Endothelial cell of hepatic sinusoid (primary cell): ENCODE measurements around the gene TRMO.

Experiments used
- in situ Hi-C: cut with HindIII; loops from 2 replicates; pipeline ENCODE4 v1.10.0; 2017; ENCODE audit warnings: low sequenced_read_pairs

The TRMO gene

GRCh38 chr9:97906236-97906831 lies 16.0 kb downstream of the TRMO start:
- in situ Hi-C loops, result no loop called here

DNA sequence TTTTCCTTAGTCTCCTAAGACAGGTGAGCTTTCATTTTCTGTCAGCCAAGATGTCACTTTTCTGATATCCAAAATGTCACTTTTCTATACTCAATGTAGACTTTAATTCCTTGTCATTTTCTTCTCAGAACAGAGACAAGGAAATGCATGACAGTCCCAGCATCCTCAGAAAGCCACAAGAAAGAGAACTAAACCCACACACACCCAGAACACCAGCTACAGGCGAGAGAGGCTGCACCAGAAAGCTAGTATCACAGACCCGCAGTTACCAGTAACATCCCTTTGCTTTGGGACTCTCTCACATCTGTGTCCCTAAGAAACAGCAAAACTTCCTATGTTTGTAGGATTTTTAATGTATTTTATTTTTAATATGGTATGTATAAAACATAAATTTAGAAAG lies 17.1 kb downstream of the TRMO start:
- in situ Hi-C loops, result no loop called here

GRCh38 chr9:97904725-97905124 lies 17.6 kb downstream of the TRMO start:
- in situ Hi-C loops, result loop anchor here (5.0 kb wide), 1 partner anchor 97 kb away; no protein-coding TSS in a partner anchor

- in situ Hi-C loops, result loop anchor here (5.0 kb wide), 1 partner anchor 96 kb away; no protein-coding TSS in a partner anchor
Measured at GRCh38 chr9:97903177-97903576, 19.1 kb downstream of the TRMO start.

GRCh38 chr9:97900738-97901565 lies 21.3 kb downstream of the TRMO start:
- in situ Hi-C loops, result loop anchor here (5.0 kb wide), 1 partner anchor 94 kb away; no protein-coding TSS in a partner anchor

GRCh38 chr9:97900103-97900737 lies 22.1 kb downstream of the TRMO start:
- in situ Hi-C loops, result loop anchor here (5.0 kb wide), 1 partner anchor 93 kb away; no protein-coding TSS in a partner anchor

GRCh38 chr9:97895695-97896332 lies 26.5 kb downstream of the TRMO start:
- in situ Hi-C loops, result no loop called here

DNA sequence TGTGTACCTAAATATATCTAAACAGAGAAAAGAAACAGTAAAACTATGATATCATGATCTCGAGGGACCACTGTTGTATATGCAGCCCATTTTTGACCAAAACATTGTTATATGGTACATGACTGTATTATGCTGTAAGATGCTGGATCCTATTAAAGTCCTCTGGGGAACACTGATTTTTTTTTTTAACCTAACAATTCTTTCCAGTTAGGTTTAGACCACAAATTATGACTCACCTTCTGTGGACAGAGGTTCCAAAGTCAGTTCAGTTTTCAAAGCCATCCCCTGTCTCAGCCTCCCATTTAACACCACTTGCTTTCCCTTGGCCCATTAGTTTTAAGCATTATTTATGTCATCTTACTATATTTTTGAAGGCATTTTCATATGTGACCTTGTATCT lies 27.1 kb downstream of the TRMO start:
- in situ Hi-C loops, result no loop called here

DNA sequence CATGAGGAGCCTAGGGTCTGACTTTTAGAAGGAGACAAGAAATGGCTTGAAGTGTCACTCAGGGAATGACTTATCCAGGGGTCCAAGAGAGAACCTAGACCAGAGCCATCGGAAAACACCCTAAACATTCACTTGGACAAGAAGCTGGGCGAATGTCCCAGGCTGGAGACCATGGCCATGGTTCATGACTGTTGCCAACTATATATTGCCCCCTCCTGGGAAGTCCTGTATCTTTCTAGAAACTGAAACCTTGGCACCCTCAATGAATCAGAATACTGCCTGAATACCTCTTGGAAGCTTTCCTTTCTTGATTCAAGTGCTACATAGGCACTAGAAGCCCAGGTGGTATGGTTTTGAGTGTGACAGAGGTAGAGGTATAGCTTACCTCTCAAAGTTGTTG lies 29.9 kb downstream of the TRMO start:
- in situ Hi-C loops, result no loop called here

DNA sequence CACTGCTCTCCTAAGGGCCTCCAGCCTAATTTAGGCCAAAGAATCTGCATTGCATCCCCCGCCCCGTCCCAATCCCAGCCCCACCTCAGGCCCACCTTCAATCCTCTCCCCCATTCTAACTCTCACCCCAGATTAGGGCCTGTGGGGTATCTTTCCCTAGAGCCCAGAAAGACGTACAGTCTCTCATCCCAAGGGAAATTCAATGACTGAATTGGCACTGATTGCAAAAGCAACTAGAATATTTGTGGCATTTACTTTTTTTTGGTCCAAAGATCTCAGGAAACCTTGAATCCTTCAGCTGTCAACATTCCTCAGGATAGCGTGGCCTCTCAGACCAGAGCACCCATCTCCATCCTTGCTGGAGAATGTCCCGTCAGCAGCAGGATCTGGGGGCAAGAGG lies 30.6 kb downstream of the TRMO start:
- in situ Hi-C loops, result no loop called here

DNA sequence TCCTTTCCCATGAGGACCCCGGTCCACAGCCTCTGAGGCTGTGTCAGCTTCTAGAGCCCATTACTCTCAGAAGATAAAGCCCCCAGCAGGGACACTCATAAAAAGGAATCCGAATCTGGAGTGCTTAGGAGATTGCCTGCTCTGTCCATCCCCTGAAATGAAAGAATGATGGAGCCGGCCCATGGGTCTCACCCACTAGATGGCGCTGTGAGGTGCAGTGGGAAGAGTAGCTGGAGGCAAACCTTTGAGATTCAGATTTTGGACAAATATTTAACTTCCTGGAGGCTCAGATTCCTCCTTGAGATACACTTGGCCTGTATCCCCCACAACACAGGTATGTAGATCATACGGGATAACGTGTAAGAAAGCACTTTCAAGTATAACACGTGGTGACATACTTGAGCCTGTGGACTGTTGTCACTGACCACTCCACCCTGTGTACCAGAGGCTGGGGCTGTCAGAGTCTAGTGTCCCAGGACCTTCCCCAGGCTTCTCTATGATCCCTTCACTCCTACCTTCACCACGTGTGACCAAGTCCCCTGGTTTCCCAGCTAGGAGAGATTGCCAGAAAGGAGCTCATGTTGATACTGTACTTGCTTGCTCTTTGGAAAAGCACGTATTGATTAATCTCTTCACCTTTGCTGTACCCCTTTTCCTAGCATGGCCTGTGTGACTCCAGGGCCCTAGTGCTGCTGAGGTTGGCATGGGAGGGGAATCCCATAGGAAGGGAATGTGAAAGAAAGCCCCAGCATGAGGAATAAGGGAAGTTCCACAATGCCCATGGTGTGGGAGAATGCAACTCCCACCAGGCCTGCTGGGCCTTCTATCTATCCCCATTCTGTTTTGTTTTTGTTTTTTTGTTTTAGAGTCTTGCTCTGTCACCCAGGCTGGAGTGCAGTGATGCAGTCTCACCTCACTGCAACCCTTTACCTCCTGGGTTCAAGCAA lies 32.1 kb downstream of the TRMO start:
- in situ Hi-C loops, result no loop called here

- in situ Hi-C loops, result no loop called here
Measured at GRCh38 chr9:97880336-97880735, 42.0 kb downstream of the TRMO start.

GRCh38 chr9:97876061-97876460 lies 46.2 kb downstream of the TRMO start:
- in situ Hi-C loops, result no loop called here

GRCh38 chr9:97875111-97875510 lies 47.2 kb downstream of the TRMO start:
- in situ Hi-C loops, result no loop called here

- in situ Hi-C loops, result no loop called here
Measured at GRCh38 chr9:97874624-97875023, 47.7 kb downstream of the TRMO start.

DNA sequence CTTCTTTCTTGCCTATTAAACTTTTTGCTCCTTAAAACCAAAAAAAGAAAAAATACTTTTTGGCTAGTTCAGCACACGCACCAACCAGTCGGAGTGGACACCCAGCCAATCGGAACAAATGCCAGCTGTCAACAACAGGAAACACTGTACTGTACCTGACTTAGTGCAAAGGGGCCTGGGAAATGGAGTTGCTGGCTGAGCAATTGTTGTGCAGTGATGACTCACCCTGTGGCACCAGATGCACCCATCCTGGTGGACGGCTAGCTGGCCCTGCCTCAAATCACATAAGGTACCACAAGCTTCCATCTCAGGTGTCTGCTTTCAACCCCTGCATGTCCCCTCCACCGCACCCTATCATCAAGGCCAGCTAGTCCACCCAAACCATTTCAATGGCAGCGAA lies 48.4 kb downstream of the TRMO start:
- in situ Hi-C loops, result no loop called here

- in situ Hi-C loops, result no loop called here
Measured at GRCh38 chr9:97873425-97873824, 48.9 kb downstream of the TRMO start.

GRCh38 chr9:97868859-97869258 lies 53.4 kb downstream of the TRMO start:
- in situ Hi-C loops, result no loop called here

- in situ Hi-C loops, result no loop called here
Measured at GRCh38 chr9:97866848-97867247, 55.5 kb downstream of the TRMO start.

DNA sequence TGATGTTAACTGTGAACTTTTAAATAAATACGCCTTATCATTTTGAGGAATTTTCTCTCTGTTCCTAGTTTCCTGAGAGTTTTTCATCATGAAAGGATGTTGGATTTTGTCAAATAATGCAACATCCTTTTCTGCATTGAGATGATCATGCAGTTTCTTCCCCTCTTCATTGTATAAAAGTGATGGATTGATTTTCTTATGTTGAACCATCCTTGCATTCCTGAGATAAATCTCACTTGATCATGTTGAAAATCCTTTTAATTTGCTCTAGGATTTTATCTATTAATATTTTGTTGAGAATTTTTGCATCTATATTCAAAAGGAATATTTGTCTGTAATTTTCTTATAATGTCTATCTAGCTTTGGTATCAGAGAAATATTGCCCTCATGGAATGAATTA lies 56.0 kb downstream of the TRMO start:
- in situ Hi-C loops, result no loop called here
